HepG2 (cell line): ENCODE measurements around the gene ACOT13. TPM values are rescaled to one million over a fixed set of nuclear protein-coding genes. Genes with fewer than 3 reads are reported as not detected.

Experiments used
- ATAC-seq: fragments of 200-7000 bp; cut with Tn5 transposase; 3 replicates; pipeline ENCODE4 v1.9.1; 2020; ENCODE audit warnings: mild to moderate bottlenecking, moderate library complexity
- BruUV-seq: library from RNA; stranded (reverse); fragments of 400-500 nt; replicated peaks from 2 replicates; lab custom pipeline; 2021; lab: Mats Ljungman, UMichigan
- CTCF ChIA-PET: fragments of 300-600 bp; formaldehyde crosslinking; extraction: SDS; loops from one replicate; lab custom pipeline; 2021; ENCODE audit warnings: low total read pairs, inconsistent platforms, low intra/inter-chr PET ratio; lab: Yijun Ruan, JAX
- POLR2A ChIA-PET: fragments of 350-600 bp; sonication (Branson Sonifier 250); formaldehyde crosslinking; loops from one replicate; lab custom pipeline; 2020; ENCODE audit warnings: antibody characterized with exemption, inconsistent platforms; lab: Yijun Ruan, JAX
- DNase-seq: peaks from one replicate; pipeline ENCODE4 v3.0.0-alpha.2; 2015; ENCODE audit warnings: low spot score
- FAIRE-seq: peaks from 3 replicates; lab custom pipeline; 2011; peaks lifted over from hg19 to GRCh38; lab: Jason Lieb, UNC
- H2AFZ ChIP-seq: one replicate; pipeline ENCODE4 v1.6.1; 2011; ENCODE audit warnings: low read length, inconsistent platforms
- H3K27ac ChIP-seq: fragments of 300-600 bp; 3 replicates; pipeline ENCODE4 v1.8.0; 2011; ENCODE audit warnings: mixed run types, mild to moderate bottlenecking, mixed read lengths, low read length, inconsistent platforms; ENCODE audit not compliant: insufficient read depth; ENCODE audit errors: extremely low read length
- H3K27me3 ChIP-seq, 2 experiments: fragments of 200-600 bp in 1 of 2; 2 replicates in 1 of 2; 3 replicates in 1 of 2; pipeline versions ENCODE4 v1.6.0 to v1.8.0; 2011; ENCODE audit warnings: low read length in 2 of 2, mild to moderate bottlenecking in 2 of 2, moderate library complexity in 2 of 2, inconsistent platforms in 1 of 2; ENCODE audit not compliant: insufficient read depth in 2 of 2, control insufficient read depth in 1 of 2
- H3K36me3 ChIP-seq, 2 experiments: fragments of 200-600 bp in 1 of 2; replicated peaks in 1 of 2; 2 replicates in 1 of 2; 3 replicates in 1 of 2; pipeline versions ENCODE4 v1.5.1 to v1.8.0; 2011; ENCODE audit warnings: low read length in 2 of 2, inconsistent platforms in 1 of 2; ENCODE audit not compliant: insufficient read depth in 2 of 2, control insufficient read depth in 1 of 2
- H3K4me1 ChIP-seq: 2 replicates; pipeline ENCODE4 v1.5.1; 2012; ENCODE audit warnings: low read length, inconsistent platforms; ENCODE audit not compliant: insufficient read depth
- H3K4me2 ChIP-seq: 2 replicates; pipeline ENCODE4 v1.6.0; 2011; ENCODE audit warnings: low read depth, low read length, inconsistent platforms
- H3K4me3 ChIP-seq, 3 experiments: fragments of 200-600 bp in 1 of 3; sonication (generic), shearing (Covaris generic) in 1 of 3; replicated peaks in 1 of 3; 2 replicates each; pipeline ENCODE4 v1.5.1; 2011 to 2016; ENCODE audit warnings: low read length in 3 of 3, inconsistent platforms in 2 of 3, low read depth in 2 of 3, mild to moderate bottlenecking in 2 of 3, control low read depth in 1 of 3, mixed read lengths in 1 of 3; ENCODE audit not compliant: insufficient read depth in 1 of 3
- H3K79me2 ChIP-seq: one replicate; pipeline ENCODE4 v1.6.1; 2011; ENCODE audit warnings: low read length, inconsistent platforms; ENCODE audit not compliant: insufficient read depth
- H3K9ac ChIP-seq: 2 replicates; pipeline ENCODE4 v1.6.0; 2011; ENCODE audit warnings: mild to moderate bottlenecking, low read depth, low read length, inconsistent platforms; ENCODE audit not compliant: insufficient read depth
- H3K9me3 ChIP-seq: 2 replicates; pipeline ENCODE4 v1.5.1; 2012; ENCODE audit warnings: mild to moderate bottlenecking, low read length
- H4K20me1 ChIP-seq: 2 replicates; pipeline ENCODE4 v1.6.0; 2011; ENCODE audit warnings: inconsistent platforms, mild to moderate bottlenecking, low read length, moderate library complexity; ENCODE audit not compliant: insufficient read depth
- ATAD3A ChIP-seq: sonication (generic); formaldehyde crosslinking; IDR thresholded peaks from 2 replicates; pipeline ENCODE4 v1.4.0; 2020; ENCODE audit warnings: missing genetic modification reagents
- DPF2 ChIP-seq: sonication (generic); formaldehyde crosslinking; IDR thresholded peaks from 2 replicates; pipeline ENCODE4 v1.4.0; 2020; ENCODE audit warnings: mild to moderate bottlenecking, low read depth, missing genetic modification reagents, borderline replicate concordance
- MXD4 ChIP-seq: IDR thresholded peaks from 2 replicates; pipeline ENCODE4 v1.6.1; 2016; ENCODE audit warnings: mild to moderate bottlenecking, missing biosample characterization, missing genetic modification reagents
- NPAS2 ChIP-seq: sonication (generic); formaldehyde crosslinking; IDR thresholded peaks from 2 replicates; pipeline ENCODE4 v1.8.0; 2022; ENCODE audit warnings: mild to moderate bottlenecking, missing genetic modification reagents, borderline replicate concordance
- PRMT3 ChIP-seq: sonication (generic); formaldehyde crosslinking; IDR thresholded peaks from 2 replicates; pipeline ENCODE4 v1.8.1; 2022; ENCODE audit warnings: low read depth, mild to moderate bottlenecking, moderate library complexity, missing genetic modification reagents, borderline replicate concordance
- TCF12 ChIP-seq, 2 experiments: fragments of 450-650 bp in 1 of 2; sonication (generic) in 1 of 2; formaldehyde crosslinking in 1 of 2; IDR thresholded peaks; 2 replicates each; pipeline versions ENCODE4 v1.6.1 to v1.8.0; 2017 to 2022; ENCODE audit warnings: antibody characterized with exemption in 1 of 2, mild to moderate bottlenecking in 1 of 2, missing genetic modification reagents in 1 of 2, moderate library complexity in 1 of 2
- ZFP36 ChIP-seq: fragments of 150-350 bp; IDR thresholded peaks from 2 replicates; pipeline ENCODE4 v1.6.1; 2018; ENCODE audit warnings: borderline replicate concordance, low read length, low read depth; ENCODE audit not compliant: partially characterized antibody
- ZIK1 ChIP-seq: sonication (generic); formaldehyde crosslinking; IDR thresholded peaks from 2 replicates; pipeline ENCODE4 v1.5.0; 2020; ENCODE audit warnings: mild to moderate bottlenecking, low read depth, missing genetic modification reagents, borderline replicate concordance
- ZNF547 ChIP-seq: sonication (generic); formaldehyde crosslinking; IDR thresholded peaks from 2 replicates; pipeline ENCODE4 v1.5.1; 2020; ENCODE audit warnings: mild to moderate bottlenecking, missing genetic modification reagents
- WGBS: methylation state at CpG from one replicate; pipeline ENCODE4 v1.1.6; 2017; ENCODE audit warnings: low lambda C conversion rate; 5-methylcytosine and 5-hydroxymethylcytosine counted together
- in situ Hi-C: cut with HindIII; loops from 2 replicates; pipeline ENCODE4 v1.10.0; 2017; ENCODE audit warnings: low pct_unique_long_range_greater_than_20kb; ENCODE audit not compliant: extremely low pct_ligation_motif_present
- intact Hi-C: fragments of 100-400 bp; cut with micrococcal nuclease; formaldehyde crosslinking; loops from one replicate; pipeline ENCODE4 v1.10.0; 2022; ENCODE audit not compliant: unreplicated experiment
- polyA plus RNA-seq, 8 experiments: library from polyadenylated mRNA; depleted of rRNA in 3 of 8; stranded (reverse) in 7 of 8; unstranded in 1 of 8; fragments of >200 nt; fragmentation: Illumina TruSeq in 4 of 8; extraction: Trizol in 4 of 8; gene quantifications; 2 replicates each; pipeline versions ENCODE4 v1.2.1 to v1.2.3, GENCODE V29; 2011 to 2016; ENCODE audit warnings: low read depth in 4 of 8, missing spikeins in 1 of 8, mixed read lengths in 1 of 8; ENCODE audit not compliant: insufficient read depth in 1 of 8
- total RNA-seq, 5 experiments: library from RNA; depleted of rRNA; stranded (reverse); fragments of >200 nt; fragmentation: Illumina TruSeq; extraction: Trizol; gene quantifications; 2 replicates each; pipeline ENCODE4 v1.2.3, GENCODE V29; 2016; ENCODE audit warnings: low read depth in 1 of 5
- TF ChIP-seq, protein P1 (sequence below): IDR thresholded peaks from 2 replicates; pipeline ENCODE4 v1.6.1; 2016; ENCODE audit warnings: control low read depth

The ACOT13 gene
- total and polyA plus RNA-seq, 2 of the 13 experiments (the other 11 are each of a cell fraction or from before 2014, with no cell fraction given), result 31.5 to 45.1 TPM

DNA sequence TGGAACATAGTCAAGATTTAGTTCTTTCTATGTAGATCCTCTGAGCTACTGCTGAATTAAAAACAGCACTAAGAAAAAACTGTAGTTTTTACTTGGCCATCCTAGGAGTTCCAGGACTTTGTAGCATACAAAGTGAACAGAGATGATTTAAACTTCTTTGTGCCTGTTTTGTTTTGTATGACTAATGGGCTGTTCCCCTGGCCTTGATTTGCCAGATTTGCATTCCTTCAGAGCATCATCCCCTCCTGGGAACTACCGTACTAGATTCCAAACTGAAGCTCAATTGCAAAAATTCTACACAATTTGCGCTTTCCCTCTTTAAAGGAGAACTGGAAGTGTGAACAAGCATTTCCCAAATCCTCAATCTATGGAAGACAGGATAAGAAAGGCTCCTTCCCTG lies 23.1 kb downstream of the ACOT13 start:
- H3K9ac ChIP-seq, result no peak overlapping the region
- in situ Hi-C loops, result loop anchor here (10.0 kb wide), 1 partner anchor 255 kb away; no protein-coding TSS in a partner anchor
- DNase-seq (no peak), FAIRE-seq (no peak)
- H3K4me3 ChIP-seq, result no peak overlapping the region
- peaks cover 5% of the 10 kb centered on the region; the same call in 1 of the 2 replicates for H3K4me1 ChIP-seq
- 98% methylated on average over 2 of the region's 2 CpGs for WGBS
- CTCF ChIA-PET, result no interaction called here
- no peaks in the 10 kb centered on the region for H3K27me3 ChIP-seq
- POLR2A ChIA-PET, result interaction anchor here (0.8 kb wide), 1 partner anchor 23 kb away, joined by 3 read pairs; the partner anchor contains the start of genes ACOT13 and TDP2
- no peaks in the 10 kb centered on the region; a peak in 1 of 5 replicates for H3K36me3 ChIP-seq
- no TSS peak for BruUV-seq
- H4K20me1 ChIP-seq, result no peaks in the 10 kb centered on the region
- TF ChIP-seq MXD4 (CRISPR knock-in tag) (no peak), PRMT3 (CRISPR knock-in tag) (no peak), DPF2 (no peak), TCF12 (IDR thresholded peaks at IDR 0.05) (no peak), TCF12 (CRISPR knock-in tag; IDR thresholded peaks at IDR 0.05) (no peak), ZIK1 (no peak), ZNF547 (CRISPR knock-in tag) (no peak), NPAS2 (CRISPR knock-in tag) (no peak), ATAD3A (CRISPR knock-in tag) (no peak), ZFP36 (no peak)
- TF ChIP-seq, protein P1, sequence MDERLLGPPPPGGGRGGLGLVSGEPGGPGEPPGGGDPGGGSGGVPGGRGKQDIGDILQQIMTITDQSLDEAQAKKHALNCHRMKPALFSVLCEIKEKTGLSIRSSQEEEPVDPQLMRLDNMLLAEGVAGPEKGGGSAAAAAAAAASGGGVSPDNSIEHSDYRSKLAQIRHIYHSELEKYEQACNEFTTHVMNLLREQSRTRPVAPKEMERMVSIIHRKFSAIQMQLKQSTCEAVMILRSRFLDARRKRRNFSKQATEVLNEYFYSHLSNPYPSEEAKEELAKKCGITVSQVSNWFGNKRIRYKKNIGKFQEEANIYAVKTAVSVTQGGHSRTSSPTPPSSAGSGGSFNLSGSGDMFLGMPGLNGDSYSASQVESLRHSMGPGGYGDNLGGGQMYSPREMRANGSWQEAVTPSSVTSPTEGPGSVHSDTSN (CRISPR knock-in tag), result no peak
- TF ChIP-seq, all 625 proteins: peak for 0
- no peak overlapping the region for H2AFZ ChIP-seq
- ATAC-seq, result no peak
- no peak overlapping the region for H3K4me2 ChIP-seq
- no peak overlapping the region for H3K27ac ChIP-seq
- H3K79me2 ChIP-seq, result no peaks in the 10 kb centered on the region
- intact Hi-C loops, result loop anchor here (1.0 to 10.0 kb wide), 3 partner anchors 23 to 195 kb away; partner anchors contain the start of genes ACOT13 and ALDH5A1
- H3K9me3 ChIP-seq, result no peaks in the 10 kb centered on the region
